DOHH2 (cell line): Measurements from ENCODE around the gene FABP6.

Source experiments
- CTCF ChIP-seq: fragments of 200-600 bp; sonication (generic); IDR thresholded peaks from one replicate; pipeline ENCODE4 v1.5.1; 2014; ENCODE audit warnings: antibody characterized with exemption, mild to moderate bottlenecking, low read depth, low read length; ENCODE audit not compliant: poor library complexity, severe bottlenecking
- EZH2phosphoT487 ChIP-seq: fragments of 200-600 bp; sonication (generic); IDR thresholded peaks from 2 replicates; pipeline ENCODE4 v1.6.1; 2017; ENCODE audit warnings: borderline replicate concordance, mild to moderate bottlenecking, antibody characterized with exemption, low read length, moderate library complexity, mixed read lengths

- no peak for TF ChIP-seq CTCF
- TF ChIP-seq EZH2phosphoT487 = no peak
These were observed 1.6 kb downstream of the FABP6 start for GRCh38 chr5:160230686-160231527.
